SU-DHL-6 (cell line): ENCODE data around the gene ZSWIM3.

Experiments
- EZH2phosphoT487 ChIP-seq: fragments of 200-600 bp; sonication (generic), shearing (Covaris generic); conservative IDR thresholded peaks from 2 replicates; pipeline ENCODE4 v1.6.1; 2018; ENCODE audit warnings: mild to moderate bottlenecking, antibody characterized with exemption, low read length, moderate library complexity, mixed read lengths
- TF ChIP-seq, protein P1 (sequence below): fragments of 200-600 bp; sonication (generic); IDR thresholded peaks from one replicate; pipeline ENCODE4 v1.5.1; 2017; ENCODE audit warnings: antibody characterized with exemption, mild to moderate bottlenecking, low read length, moderate library complexity; ENCODE audit not compliant: insufficient read depth, poor library complexity, severe bottlenecking

DNA sequence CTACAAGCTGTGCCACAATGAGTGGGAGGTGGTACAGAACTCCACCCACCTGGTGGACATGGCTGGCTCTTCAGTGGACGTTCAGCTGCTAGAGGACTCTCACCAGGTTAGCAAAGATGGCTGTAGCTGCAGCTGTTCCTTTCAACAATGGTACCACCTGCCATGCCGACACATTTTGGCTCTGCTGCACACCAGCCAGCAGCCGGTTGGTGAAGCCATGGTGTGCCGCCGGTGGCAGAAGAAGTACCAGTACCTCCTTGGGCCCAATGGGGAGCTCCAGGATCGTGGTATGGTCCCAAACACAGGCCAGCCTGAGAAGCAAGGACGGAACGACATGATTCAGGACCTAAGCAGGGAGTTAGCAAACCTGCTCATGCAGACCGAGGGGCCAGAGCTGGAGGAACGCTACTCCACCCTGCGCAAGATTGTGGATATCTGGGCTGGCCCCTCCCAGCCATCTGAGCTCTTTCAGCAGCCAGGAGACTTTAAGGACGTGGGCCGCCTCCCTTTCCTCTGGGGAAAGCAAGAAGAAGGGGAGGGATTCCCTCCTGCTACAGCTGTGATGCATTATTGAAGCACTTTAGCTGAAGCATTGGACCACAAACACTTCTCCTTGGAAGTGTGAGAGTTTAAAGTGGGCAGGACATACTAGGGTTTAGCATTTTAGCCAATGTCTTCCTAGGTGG lies 20.8 kb downstream of the ZSWIM3 start:
- TF ChIP-seq, protein P1, sequence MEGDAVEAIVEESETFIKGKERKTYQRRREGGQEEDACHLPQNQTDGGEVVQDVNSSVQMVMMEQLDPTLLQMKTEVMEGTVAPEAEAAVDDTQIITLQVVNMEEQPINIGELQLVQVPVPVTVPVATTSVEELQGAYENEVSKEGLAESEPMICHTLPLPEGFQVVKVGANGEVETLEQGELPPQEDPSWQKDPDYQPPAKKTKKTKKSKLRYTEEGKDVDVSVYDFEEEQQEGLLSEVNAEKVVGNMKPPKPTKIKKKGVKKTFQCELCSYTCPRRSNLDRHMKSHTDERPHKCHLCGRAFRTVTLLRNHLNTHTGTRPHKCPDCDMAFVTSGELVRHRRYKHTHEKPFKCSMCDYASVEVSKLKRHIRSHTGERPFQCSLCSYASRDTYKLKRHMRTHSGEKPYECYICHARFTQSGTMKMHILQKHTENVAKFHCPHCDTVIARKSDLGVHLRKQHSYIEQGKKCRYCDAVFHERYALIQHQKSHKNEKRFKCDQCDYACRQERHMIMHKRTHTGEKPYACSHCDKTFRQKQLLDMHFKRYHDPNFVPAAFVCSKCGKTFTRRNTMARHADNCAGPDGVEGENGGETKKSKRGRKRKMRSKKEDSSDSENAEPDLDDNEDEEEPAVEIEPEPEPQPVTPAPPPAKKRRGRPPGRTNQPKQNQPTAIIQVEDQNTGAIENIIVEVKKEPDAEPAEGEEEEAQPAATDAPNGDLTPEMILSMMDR: no peak
- TF ChIP-seq EZH2phosphoT487: no peak
